OCI-LY7 (cell line): ENCODE measurements around the gene SOD3. TPM values are rescaled to one million over a fixed set of nuclear protein-coding genes. Genes with fewer than 3 reads are reported as not detected.

Experiments used
- BruUV-seq: library from RNA; stranded (reverse); fragments of 400-500 nt; replicated peaks from 2 replicates; lab custom pipeline; 2021; lab: Mats Ljungman, UMichigan
- CTCF ChIA-PET: fragments of 300-600 bp; sonication (Branson Sonifier 250); formaldehyde crosslinking; loops from one replicate; lab custom pipeline; 2022; ENCODE audit warnings: antibody characterized with exemption; ENCODE audit not compliant: unreplicated experiment; lab: Charles Lee
- POLR2A ChIA-PET: fragments of 300-600 bp; sonication (Branson Sonifier 250); formaldehyde crosslinking; loops from one replicate; lab custom pipeline; 2022; ENCODE audit warnings: antibody characterized with exemption; lab: Charles Lee
- DNase-seq: peaks from one replicate; pipeline ENCODE4 v3.0.0-alpha.2; 2015; ENCODE audit warnings: low spot score
- H2AFZ ChIP-seq: fragments of 200-600 bp; sonication (generic), shearing (Covaris generic); 2 replicates; pipeline ENCODE4 v1.6.1; 2014; ENCODE audit warnings: mild to moderate bottlenecking, antibody characterized with exemption, low read length, moderate library complexity
- H3K27ac ChIP-seq: fragments of 200-600 bp; sonication (generic); 2 replicates; pipeline ENCODE4 v1.5.1; 2014; ENCODE audit warnings: mixed run types, low read depth, mild to moderate bottlenecking, moderate library complexity, low read length, inconsistent platforms; ENCODE audit not compliant: poor library complexity, severe bottlenecking
- H3K36me3 ChIP-seq: fragments of 200-600 bp; sonication (generic); 2 replicates; pipeline ENCODE4 v1.6.1; 2014; ENCODE audit warnings: mild to moderate bottlenecking, antibody characterized with exemption, low read length, moderate library complexity, mixed read lengths; ENCODE audit not compliant: insufficient read depth
- H3K4me1 ChIP-seq: fragments of 200-600 bp; sonication (generic); 2 replicates; pipeline ENCODE4 v1.5.1; 2014; ENCODE audit warnings: mild to moderate bottlenecking, low read length; ENCODE audit not compliant: insufficient read depth, poor library complexity, severe bottlenecking
- H3K4me2 ChIP-seq: fragments of 200-600 bp; sonication (generic); 2 replicates; pipeline ENCODE4 v1.6.1; 2014; ENCODE audit warnings: mild to moderate bottlenecking, low read length
- H3K4me3 ChIP-seq: fragments of 200-600 bp; sonication (generic); 2 replicates; pipeline ENCODE4 v1.5.1; 2014; ENCODE audit warnings: mild to moderate bottlenecking, low read depth, low read length; ENCODE audit not compliant: poor library complexity, severe bottlenecking
- H3K79me2 ChIP-seq: fragments of 200-600 bp; sonication (generic); 2 replicates; pipeline ENCODE4 v1.6.1; 2016; ENCODE audit warnings: low read depth, mild to moderate bottlenecking, low read length, moderate library complexity, mixed read lengths; ENCODE audit not compliant: insufficient read depth
- H3K9me2 ChIP-seq: fragments of 200-600 bp; sonication (generic); 2 replicates; pipeline ENCODE4 v1.6.1; 2016; ENCODE audit warnings: mild to moderate bottlenecking, low read length, mixed read lengths; ENCODE audit not compliant: insufficient read depth
- H3K9me3 ChIP-seq: fragments of 200-600 bp; sonication (generic); 2 replicates; pipeline ENCODE4 v1.6.1; 2014; ENCODE audit warnings: mild to moderate bottlenecking, mixed run types, low read length, mixed read lengths
- H4K20me1 ChIP-seq: fragments of 200-600 bp; sonication (generic); 2 replicates; pipeline ENCODE4 v1.6.1; 2014; ENCODE audit warnings: mild to moderate bottlenecking, antibody characterized with exemption, low read length, moderate library complexity, mixed read lengths; ENCODE audit not compliant: insufficient read depth
- EZH2phosphoT487 ChIP-seq: fragments of 200-600 bp; sonication (generic); IDR thresholded peaks from 2 replicates; pipeline ENCODE4 v1.6.1; 2018; ENCODE audit warnings: low read depth, borderline replicate concordance, mild to moderate bottlenecking, mixed run types, antibody characterized with exemption, low read length, moderate library complexity, mixed read lengths
- intact Hi-C: fragments of 100-400 bp; cut with micrococcal nuclease; formaldehyde crosslinking; loops from one replicate; pipeline ENCODE4 v1.10.0; 2022; ENCODE audit not compliant: unreplicated experiment
- total RNA-seq, 2 experiments: library from RNA; depleted of rRNA in 1 of 2; stranded (reverse); fragments of >200 nt in 1 of 2; shearing (Covaris generic) in 1 of 2; gene quantifications; 2 replicates each; pipeline ENCODE4 v1.2.3, GENCODE V29; 2014 to 2022
- TF ChIP-seq, protein P1 (sequence below): fragments of 200-600 bp; sonication (generic); conservative IDR thresholded peaks from 2 replicates; pipeline ENCODE4 v1.5.1; 2014; ENCODE audit warnings: mild to moderate bottlenecking, antibody characterized with exemption, low read length, moderate library complexity, mixed read lengths

The SOD3 gene
- total RNA-seq, 2 experiments from 2014 or later = not detected

DNA sequence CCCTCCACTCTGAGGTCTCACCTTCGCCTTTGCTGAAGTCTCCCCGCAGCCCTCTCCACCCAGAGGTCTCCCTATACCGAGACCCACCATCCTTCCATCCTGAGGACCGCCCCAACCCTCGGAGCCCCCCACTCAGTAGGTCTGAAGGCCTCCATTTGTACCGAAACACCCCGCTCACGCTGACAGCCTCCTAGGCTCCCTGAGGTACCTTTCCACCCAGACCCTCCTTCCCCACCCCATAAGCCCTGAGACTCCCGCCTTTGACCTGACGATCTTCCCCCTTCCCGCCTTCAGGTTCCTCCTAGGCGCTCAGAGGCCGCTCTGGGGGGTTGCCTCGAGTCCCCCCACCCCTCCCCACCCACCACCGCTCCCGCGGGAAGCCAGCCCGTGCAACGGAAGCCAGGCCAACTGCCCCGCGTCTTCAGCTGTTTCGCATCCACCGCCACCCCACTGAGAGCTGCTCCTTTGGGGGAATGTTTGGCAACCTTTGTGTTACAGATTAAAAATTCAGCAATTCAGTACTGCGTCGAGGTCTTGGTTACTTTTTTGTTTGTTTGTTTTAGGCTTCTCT, 5.0 kb downstream of the SOD3 start:
- no peak overlapping the region for H2AFZ ChIP-seq
- H3K4me1 ChIP-seq = no peaks in the 10 kb centered on the region
- no peaks in the 10 kb centered on the region for H3K9me3 ChIP-seq
- intact Hi-C loops = no loop called here
- BruUV-seq = no TSS peak
- no peak for TF ChIP-seq EZH2phosphoT487
- TF ChIP-seq, protein P1, sequence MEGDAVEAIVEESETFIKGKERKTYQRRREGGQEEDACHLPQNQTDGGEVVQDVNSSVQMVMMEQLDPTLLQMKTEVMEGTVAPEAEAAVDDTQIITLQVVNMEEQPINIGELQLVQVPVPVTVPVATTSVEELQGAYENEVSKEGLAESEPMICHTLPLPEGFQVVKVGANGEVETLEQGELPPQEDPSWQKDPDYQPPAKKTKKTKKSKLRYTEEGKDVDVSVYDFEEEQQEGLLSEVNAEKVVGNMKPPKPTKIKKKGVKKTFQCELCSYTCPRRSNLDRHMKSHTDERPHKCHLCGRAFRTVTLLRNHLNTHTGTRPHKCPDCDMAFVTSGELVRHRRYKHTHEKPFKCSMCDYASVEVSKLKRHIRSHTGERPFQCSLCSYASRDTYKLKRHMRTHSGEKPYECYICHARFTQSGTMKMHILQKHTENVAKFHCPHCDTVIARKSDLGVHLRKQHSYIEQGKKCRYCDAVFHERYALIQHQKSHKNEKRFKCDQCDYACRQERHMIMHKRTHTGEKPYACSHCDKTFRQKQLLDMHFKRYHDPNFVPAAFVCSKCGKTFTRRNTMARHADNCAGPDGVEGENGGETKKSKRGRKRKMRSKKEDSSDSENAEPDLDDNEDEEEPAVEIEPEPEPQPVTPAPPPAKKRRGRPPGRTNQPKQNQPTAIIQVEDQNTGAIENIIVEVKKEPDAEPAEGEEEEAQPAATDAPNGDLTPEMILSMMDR = no peak
- no peak for DNase-seq
- no peaks in the 10 kb centered on the region for H3K9me2 ChIP-seq
- no peaks in the 10 kb centered on the region for H4K20me1 ChIP-seq
- CTCF ChIA-PET = no interaction called here
- H3K4me3 ChIP-seq = no peak overlapping the region
- no peaks in the 10 kb centered on the region for H3K79me2 ChIP-seq
- H3K27ac ChIP-seq = no peak overlapping the region
- no peaks in the 10 kb centered on the region for H3K36me3 ChIP-seq
- no peak overlapping the region for H3K4me2 ChIP-seq
- POLR2A ChIA-PET = no interaction called here

DNA sequence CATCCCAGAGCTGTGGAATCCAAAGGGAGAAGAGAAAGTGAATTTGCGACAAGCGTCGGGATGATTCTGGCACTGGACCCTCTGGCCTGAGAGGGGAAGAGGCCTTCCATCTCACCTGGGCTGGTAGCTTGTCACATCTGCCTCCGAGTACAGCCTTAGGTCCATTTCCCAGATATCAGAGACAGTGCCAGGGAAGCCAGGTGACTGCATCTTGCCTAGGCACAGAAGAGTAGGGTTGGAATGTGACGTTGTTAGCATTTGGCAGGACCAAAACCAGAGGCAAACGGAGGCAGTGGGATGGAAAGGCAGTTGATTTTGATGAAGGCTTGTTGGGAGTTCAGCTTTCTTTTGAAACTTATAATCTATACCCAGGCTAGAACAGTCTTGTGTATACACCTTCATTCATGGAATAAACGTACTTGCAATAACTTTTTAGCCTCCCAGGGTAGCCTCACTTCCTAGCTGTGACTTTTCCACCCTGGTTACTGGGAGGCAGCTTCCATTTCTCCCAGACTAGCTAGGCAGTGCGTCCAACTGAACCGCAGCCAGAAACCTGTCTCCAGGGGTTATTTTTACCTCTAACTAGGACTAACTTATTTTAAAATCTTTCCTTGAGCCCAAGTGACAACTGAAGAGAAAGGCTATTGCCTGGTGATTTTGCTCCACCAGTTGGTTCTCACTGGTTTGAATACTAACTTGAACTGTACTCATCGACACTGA, 5.9 kb downstream of the SOD3 start:
- no peaks in the 10 kb centered on the region for H3K4me1 ChIP-seq
- no peak overlapping the region for H3K4me2 ChIP-seq
- intact Hi-C loops = no loop called here
- no peak overlapping the region for H3K4me3 ChIP-seq
- no peaks in the 10 kb centered on the region for H3K36me3 ChIP-seq
- ChIA-PET POLR2A (no interaction called here), CTCF (no interaction called here)
- H3K9me3 ChIP-seq = no peaks in the 10 kb centered on the region
- H3K79me2 ChIP-seq = no peaks in the 10 kb centered on the region
- no peaks in the 10 kb centered on the region for H4K20me1 ChIP-seq
- no peak for TF ChIP-seq EZH2phosphoT487
- TF ChIP-seq, protein P1 = no peak
- DNase-seq = no peak
- H3K27ac ChIP-seq = no peak overlapping the region
- BruUV-seq = no TSS peak
- no peaks in the 10 kb centered on the region for H3K9me2 ChIP-seq
- H2AFZ ChIP-seq = no peak overlapping the region

DNA sequence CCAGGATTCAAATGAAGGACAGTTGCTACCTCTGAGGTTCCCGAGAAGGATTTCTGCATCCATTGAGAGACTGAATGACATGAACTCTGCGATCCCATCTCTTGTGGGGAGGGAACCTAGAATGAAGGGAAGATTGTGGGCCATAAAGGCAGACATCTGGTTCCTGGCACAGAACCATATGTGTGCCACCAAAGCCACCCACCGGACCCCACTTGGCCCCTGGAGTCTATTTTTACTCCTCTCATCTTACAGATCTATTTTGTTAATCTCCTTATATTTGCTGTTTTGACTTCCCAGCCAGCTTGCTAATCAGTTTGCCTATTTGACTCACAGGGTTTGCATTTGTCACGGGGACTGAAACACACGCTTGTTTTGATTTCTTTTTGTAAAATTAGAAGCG, 7.3 kb downstream of the SOD3 start:
- BruUV-seq = no TSS peak
- no peak overlapping the region for H2AFZ ChIP-seq
- H3K9me3 ChIP-seq = no peaks in the 10 kb centered on the region
- no peak overlapping the region for H3K4me2 ChIP-seq
- no peaks in the 10 kb centered on the region for H4K20me1 ChIP-seq
- H3K4me3 ChIP-seq = no peak overlapping the region
- no peaks in the 10 kb centered on the region for H3K79me2 ChIP-seq
- no peak for DNase-seq
- H3K27ac ChIP-seq = no peak overlapping the region
- POLR2A ChIA-PET = no interaction called here
- no peaks in the 10 kb centered on the region for H3K4me1 ChIP-seq
- intact Hi-C loops = no loop called here
- CTCF ChIA-PET = no interaction called here
- no peaks in the 10 kb centered on the region for H3K36me3 ChIP-seq
- TF ChIP-seq, protein P1 = no peak
- no peak for TF ChIP-seq EZH2phosphoT487
- no peaks in the 10 kb centered on the region for H3K9me2 ChIP-seq
